OCI-LY1 (cell line): ENCODE results near the gene TRIM28.
"Not testable (repeated sequence)": the region's sequence is repeated elsewhere in the genome, so short reads cannot be mapped to it uniquely, and the experiment has no call there.

Experiments
- EZH2 ChIP-seq: fragments of 200-600 bp; sonication (generic), shearing (Covaris generic); IDR thresholded peaks from 2 replicates; pipeline ENCODE4 v1.8.0; 2017; ENCODE audit warnings: borderline replicate concordance, mixed run types, mild to moderate bottlenecking, antibody characterized with exemption, low read length, moderate library complexity, mixed read lengths
- TF ChIP-seq, protein P1 (sequence below): fragments of 200-600 bp; sonication (generic), shearing (Covaris generic); IDR thresholded peaks from 2 replicates; pipeline ENCODE4 v1.5.1; 2017; ENCODE audit warnings: mild to moderate bottlenecking, antibody characterized with exemption, low read length, moderate library complexity, mixed read lengths

DNA sequence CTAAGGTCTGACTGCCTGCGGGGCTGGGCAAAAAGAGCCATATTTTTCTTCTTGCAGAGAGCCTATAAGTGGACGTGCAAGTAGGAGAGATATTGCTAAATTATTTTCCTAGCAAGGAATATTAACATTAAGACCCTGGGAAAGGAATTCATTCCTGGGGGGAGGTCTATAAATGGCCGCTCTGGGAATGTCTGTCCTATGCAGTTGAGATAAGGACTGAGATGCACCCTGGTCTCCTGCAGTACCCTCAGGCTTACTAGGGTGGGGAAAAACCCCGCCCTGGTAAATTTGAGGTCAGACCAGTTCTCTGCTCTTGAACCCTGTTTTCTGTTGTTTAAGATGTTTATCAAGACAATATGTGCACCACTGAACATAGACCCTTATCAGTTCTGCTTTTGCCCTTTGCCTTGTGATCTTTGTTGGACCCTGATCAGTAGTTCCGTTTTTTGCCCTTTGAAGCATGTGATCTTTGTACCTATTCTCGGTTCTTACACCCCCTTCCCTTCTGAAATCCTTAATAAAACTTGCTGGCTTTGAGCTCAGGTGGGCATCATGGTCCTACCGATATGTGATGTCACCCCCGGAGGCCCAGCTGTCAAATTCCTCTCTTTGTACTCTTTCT is 36.2 kb upstream of the TRIM28 start:
- TF ChIP-seq, protein P1, sequence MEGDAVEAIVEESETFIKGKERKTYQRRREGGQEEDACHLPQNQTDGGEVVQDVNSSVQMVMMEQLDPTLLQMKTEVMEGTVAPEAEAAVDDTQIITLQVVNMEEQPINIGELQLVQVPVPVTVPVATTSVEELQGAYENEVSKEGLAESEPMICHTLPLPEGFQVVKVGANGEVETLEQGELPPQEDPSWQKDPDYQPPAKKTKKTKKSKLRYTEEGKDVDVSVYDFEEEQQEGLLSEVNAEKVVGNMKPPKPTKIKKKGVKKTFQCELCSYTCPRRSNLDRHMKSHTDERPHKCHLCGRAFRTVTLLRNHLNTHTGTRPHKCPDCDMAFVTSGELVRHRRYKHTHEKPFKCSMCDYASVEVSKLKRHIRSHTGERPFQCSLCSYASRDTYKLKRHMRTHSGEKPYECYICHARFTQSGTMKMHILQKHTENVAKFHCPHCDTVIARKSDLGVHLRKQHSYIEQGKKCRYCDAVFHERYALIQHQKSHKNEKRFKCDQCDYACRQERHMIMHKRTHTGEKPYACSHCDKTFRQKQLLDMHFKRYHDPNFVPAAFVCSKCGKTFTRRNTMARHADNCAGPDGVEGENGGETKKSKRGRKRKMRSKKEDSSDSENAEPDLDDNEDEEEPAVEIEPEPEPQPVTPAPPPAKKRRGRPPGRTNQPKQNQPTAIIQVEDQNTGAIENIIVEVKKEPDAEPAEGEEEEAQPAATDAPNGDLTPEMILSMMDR = not testable (repeated sequence)
- not testable (repeated sequence) for TF ChIP-seq EZH2
